Common myeloid progenitor, CD34-positive (primary cell): ENCODE measurements around the gene F3.
A peak's percentile ranks its signal among the peaks of the same experiment; 100 is the strongest.

Experiments used
- CTCF ChIA-PET: fragments of 350-600 bp; sonication (Branson Sonifier 250); formaldehyde crosslinking; loops from one replicate; lab custom pipeline; 2021; ENCODE audit warnings: antibody characterized with exemption; lab: Charles Lee
- POLR2A ChIA-PET: fragments of 350-600 bp; sonication (Branson Sonifier 250); formaldehyde crosslinking; loops from one replicate; lab custom pipeline; 2021; ENCODE audit warnings: antibody characterized with exemption; lab: Charles Lee
- DNase-seq, 3 donors: peaks; one replicate each; pipeline versions ENCODE4 v3.0.0 to v3.0.0-alpha.2; 2013
- H3K27ac ChIP-seq, 2 experiments: 1 replicate in 1 of 2; 2 replicates in 1 of 2; pipeline ENCODE4 v1.7.0; 2013; ENCODE audit warnings: inconsistent platforms in 2 of 2, low read length in 2 of 2, mild to moderate bottlenecking in 2 of 2, low read depth in 1 of 2, moderate library complexity in 1 of 2; ENCODE audit not compliant: severe bottlenecking in 2 of 2, insufficient read depth in 1 of 2, poor library complexity in 1 of 2
- H3K27me3 ChIP-seq, 5 experiments: replicated peaks in 2 of 5; 1 replicate in 3 of 5; 2 replicates in 2 of 5; pipeline versions ENCODE4 v1.6.1 to v1.7.0; 2013; ENCODE audit warnings: low read length in 4 of 5, mild to moderate bottlenecking in 2 of 5, moderate library complexity in 2 of 5, inconsistent platforms in 1 of 5; ENCODE audit not compliant: insufficient read depth in 5 of 5, control insufficient read depth in 4 of 5
- H3K36me3 ChIP-seq, 4 experiments: 1 replicate in 2 of 4; 2 replicates in 2 of 4; pipeline versions ENCODE4 v1.6.1 to v1.7.0; 2013; ENCODE audit warnings: low read length in 3 of 4, control low read depth in 1 of 4, mild to moderate bottlenecking in 1 of 4; ENCODE audit not compliant: control insufficient read depth in 4 of 4, insufficient read depth in 4 of 4
- H3K4me1 ChIP-seq, 4 experiments: 1 replicate in 3 of 4; 2 replicates in 1 of 4; pipeline versions ENCODE4 v1.6.1 to v1.7.1; 2013; ENCODE audit warnings: low read length in 3 of 4, mild to moderate bottlenecking in 3 of 4, control low read depth in 1 of 4, inconsistent platforms in 1 of 4, moderate library complexity in 1 of 4; ENCODE audit not compliant: control insufficient read depth in 4 of 4, insufficient read depth in 4 of 4; ENCODE audit errors: control extremely low read depth in 1 of 4
- H3K4me3 ChIP-seq, 7 experiments: 1 replicate in 4 of 7; 2 replicates in 3 of 7; pipeline versions ENCODE4 v1.5.1 to v1.7.0; 2013; ENCODE audit warnings: mild to moderate bottlenecking in 7 of 7, low read length in 6 of 7, moderate library complexity in 6 of 7, inconsistent platforms in 2 of 7, low read depth in 2 of 7, control low read depth in 1 of 7; ENCODE audit not compliant: insufficient read depth in 4 of 7, control insufficient read depth in 1 of 7; ENCODE audit errors: extremely low read depth in 1 of 7
- H3K9me3 ChIP-seq, 5 experiments: 1 replicate in 4 of 5; 2 replicates in 1 of 5; pipeline versions ENCODE4 v1.6.1 to v1.7.1; 2013; ENCODE audit warnings: low read length in 4 of 5, mild to moderate bottlenecking in 2 of 5, inconsistent platforms in 1 of 5, low read depth in 1 of 5, moderate library complexity in 1 of 5; ENCODE audit not compliant: control insufficient read depth in 4 of 5, insufficient read depth in 2 of 5; ENCODE audit errors: control extremely low read depth in 1 of 5
- WGBS: methylation state at CpG from one replicate; pipeline ENCODE4 v1.1.5; 2013; ENCODE audit not compliant: insufficient coverage; 5-methylcytosine and 5-hydroxymethylcytosine counted together

F3 gene

DNA sequence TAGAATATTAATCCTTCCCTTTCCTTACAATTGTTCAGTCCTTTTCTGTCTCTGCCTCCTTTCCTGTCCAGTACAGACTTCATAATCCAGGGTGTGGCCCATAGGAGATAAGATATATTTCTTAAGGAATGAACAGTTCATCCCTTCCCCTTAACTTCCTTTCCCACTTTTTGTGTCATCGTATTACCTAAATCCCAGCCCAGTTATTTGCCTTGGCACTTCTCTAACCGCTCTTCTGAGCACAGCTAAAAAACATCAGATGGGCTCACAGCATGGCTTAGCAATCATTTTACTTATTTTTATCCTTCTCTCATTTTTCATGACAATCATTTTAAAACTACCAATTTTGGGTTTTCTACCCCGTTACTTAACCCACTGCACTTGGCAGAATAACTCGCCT lies 39.6 kb downstream of the F3 start:
- CTCF ChIA-PET, result interaction anchor here (0.9 to 3.0 kb wide), 3 partner anchors 11 to 540 kb away, joined by 3 to 16 read pairs (median 5); no protein-coding TSS in a partner anchor
- no peaks in the 10 kb centered on the region for H3K27me3 ChIP-seq
- DNase-seq, result no peak
- 100% methylated on average over 2 of the region's 4 CpGs for WGBS
- POLR2A ChIA-PET, result interaction anchor here (0.6 kb wide), 2 partner anchors 11 to 107 kb away, joined by 3 read pairs; no protein-coding TSS in a partner anchor
- no peak overlapping the region for H3K4me3 ChIP-seq
- no peak overlapping the region for H3K27ac ChIP-seq
- H3K36me3 ChIP-seq, result peaks cover 11 to 32% (median 18%) of the 10 kb centered on the region in 4 experiments
- no peaks in the 10 kb centered on the region for H3K4me1 ChIP-seq
- H3K9me3 ChIP-seq, result no peaks in the 10 kb centered on the region

DNA sequence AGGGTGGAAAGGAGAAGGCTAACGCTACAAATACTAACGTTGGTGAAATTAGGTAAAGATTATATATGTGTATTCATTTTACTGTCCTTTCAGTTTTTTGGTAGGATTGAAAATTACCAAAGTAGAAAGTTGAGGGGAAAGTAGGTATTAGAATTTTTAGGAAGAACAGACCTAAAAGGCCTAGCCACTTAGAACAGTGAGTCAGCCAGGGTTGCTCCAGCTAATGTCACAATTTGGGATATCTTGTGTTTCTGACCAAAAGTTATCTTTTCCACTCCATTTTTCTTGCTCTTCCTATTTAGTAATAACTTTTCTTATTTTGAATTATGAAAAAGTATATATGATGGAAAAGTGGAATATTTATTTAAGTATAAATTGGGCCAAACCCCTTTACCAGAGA lies 40.1 kb downstream of the F3 start:
- CTCF ChIA-PET, result interaction anchor here (0.6 to 3.0 kb wide), 2 partner anchors 12 to 969 kb away, joined by 3 to 16 read pairs; no protein-coding TSS in a partner anchor
- POLR2A ChIA-PET, result no interaction called here
- Histone ChIP-seq H3K36me3 (peaks cover 9 to 30% (median 17%) of the 10 kb centered on the region in 4 experiments), H3K4me1 (no peaks in the 10 kb centered on the region), H3K4me3 (no peak overlapping the region), H3K27ac (no peak overlapping the region), H3K9me3 (no peaks in the 10 kb centered on the region), H3K27me3 (no peaks in the 10 kb centered on the region)
- 100% methylated on average over 1 of the region's 2 CpGs for WGBS
- no peak for DNase-seq

DNA sequence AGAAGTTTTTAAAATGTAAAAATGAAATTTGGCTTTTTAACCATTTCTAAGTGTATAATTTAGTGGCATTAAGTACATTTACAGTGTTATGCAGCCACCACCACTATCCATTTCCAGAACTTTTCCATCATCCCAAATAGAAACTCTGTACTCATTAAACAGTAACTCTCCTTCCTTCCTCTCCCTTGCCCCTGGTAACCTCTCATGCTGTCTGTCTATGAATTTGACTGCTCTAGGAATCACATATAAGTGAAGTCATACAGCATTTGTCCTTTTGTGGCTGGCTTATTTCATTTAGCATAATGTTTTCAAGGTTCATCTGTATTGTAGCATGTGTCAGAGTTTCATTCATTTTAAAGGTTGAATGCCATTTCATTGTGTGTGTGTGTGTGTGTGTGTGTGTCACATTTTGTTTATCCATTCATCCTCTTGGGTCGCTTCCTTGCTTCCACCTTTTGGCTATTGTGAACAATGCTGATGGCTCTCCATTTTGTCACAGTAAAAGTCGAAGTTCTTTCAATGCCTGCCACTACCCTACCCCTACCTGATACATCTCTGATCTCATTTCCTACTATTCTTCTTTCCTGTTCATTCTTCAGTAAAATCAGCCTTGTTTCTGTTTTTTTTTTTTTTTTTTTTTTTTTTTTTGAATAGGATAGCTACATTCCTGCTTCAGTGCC lies 45.3 kb downstream of the F3 start:
- POLR2A ChIA-PET, result no interaction called here

DNA sequence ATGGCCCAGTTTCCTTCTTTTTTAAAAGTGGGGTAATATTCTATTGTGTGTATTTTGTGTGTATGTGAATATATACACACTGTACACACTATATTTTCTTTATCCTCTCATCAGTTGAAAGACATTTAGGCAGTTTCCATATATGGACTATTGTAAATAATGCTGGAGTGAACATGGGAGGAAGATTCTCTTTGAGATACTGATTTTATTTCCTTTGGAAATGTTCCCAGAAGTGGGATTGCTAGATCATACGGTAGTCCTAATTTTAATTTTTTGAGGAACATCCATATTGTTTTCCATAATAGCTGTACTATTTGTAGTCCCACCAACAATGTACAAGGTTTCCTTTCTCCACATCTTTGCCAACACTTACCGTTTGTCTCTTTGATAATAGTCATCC lies 51.0 kb downstream of the F3 start:
- Histone ChIP-seq H3K9me3 (peaks cover 0 to 4% (median 3%) of the 10 kb centered on the region in 5 experiments), H3K27ac (no peak overlapping the region), H3K4me1 (no peaks in the 10 kb centered on the region), H3K4me3 (no peak overlapping the region), H3K27me3 (no peaks in the 10 kb centered on the region), H3K36me3 (peaks cover 13 to 42% (median 27%) of the 10 kb centered on the region in 4 experiments)
- POLR2A ChIA-PET, result no interaction called here
- no peak for DNase-seq
- no CpG with 5 or more reads among the region's 2 CpGs for WGBS
- CTCF ChIA-PET, result no interaction called here

More for the DNA sequence above, 45.3 kb downstream of the F3 start:
- no CpG with 5 or more reads among the region's 2 CpGs for WGBS
- H3K9me3 ChIP-seq, result peaks cover 0 to 4% (median 3%) of the 10 kb centered on the region in 5 experiments
- CTCF ChIA-PET, result interaction anchor here (1.0 kb wide), 1 partner anchor 309 kb away, joined by 3 read pairs; no protein-coding TSS in a partner anchor
- DNase-seq, result no peak
- no peak overlapping the region for H3K27ac ChIP-seq
- H3K27me3 ChIP-seq, result no peaks in the 10 kb centered on the region
- peaks cover 15 to 32% (median 24%) of the 10 kb centered on the region in 4 experiments for H3K36me3 ChIP-seq
- H3K4me1 ChIP-seq, result no peaks in the 10 kb centered on the region
- no peak overlapping the region for H3K4me3 ChIP-seq

DNA sequence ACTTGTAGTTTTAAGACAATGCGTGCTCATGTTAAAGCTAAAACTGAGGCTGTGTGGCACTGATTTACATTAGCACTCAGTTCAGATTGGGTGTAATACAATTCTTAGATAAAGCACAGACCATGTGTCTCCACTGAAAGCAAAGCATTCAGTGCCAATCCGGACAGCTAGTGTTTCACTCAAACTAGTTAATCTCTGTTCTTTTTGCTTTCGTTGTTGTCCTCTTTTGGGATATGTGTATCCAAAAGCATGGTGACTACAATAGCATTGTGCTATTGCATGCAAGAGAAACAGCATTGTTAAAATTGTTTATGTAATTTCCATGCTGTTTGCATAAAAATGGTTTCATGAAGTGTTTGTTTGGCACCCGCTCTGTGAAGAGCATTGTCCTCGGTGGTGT lies 54.6 kb downstream of the F3 start:
- Histone ChIP-seq H3K4me1 (no peaks in the 10 kb centered on the region), H3K9me3 (no peaks in the 10 kb centered on the region), H3K4me3 (no peak overlapping the region), H3K27ac (no peak overlapping the region), H3K27me3 (no peaks in the 10 kb centered on the region), H3K36me3 (peaks cover 10 to 43% (median 22%) of the 10 kb centered on the region in 4 experiments)
- 100% methylated on average over 3 of the region's 5 CpGs for WGBS
- POLR2A ChIA-PET, result no interaction called here
- no peak for DNase-seq
- CTCF ChIA-PET, result interaction anchor here (0.6 to 2.9 kb wide), 3 partner anchors 13 to 733 kb away, joined by 3 to 13 read pairs (median 3); no protein-coding TSS in a partner anchor

DNA sequence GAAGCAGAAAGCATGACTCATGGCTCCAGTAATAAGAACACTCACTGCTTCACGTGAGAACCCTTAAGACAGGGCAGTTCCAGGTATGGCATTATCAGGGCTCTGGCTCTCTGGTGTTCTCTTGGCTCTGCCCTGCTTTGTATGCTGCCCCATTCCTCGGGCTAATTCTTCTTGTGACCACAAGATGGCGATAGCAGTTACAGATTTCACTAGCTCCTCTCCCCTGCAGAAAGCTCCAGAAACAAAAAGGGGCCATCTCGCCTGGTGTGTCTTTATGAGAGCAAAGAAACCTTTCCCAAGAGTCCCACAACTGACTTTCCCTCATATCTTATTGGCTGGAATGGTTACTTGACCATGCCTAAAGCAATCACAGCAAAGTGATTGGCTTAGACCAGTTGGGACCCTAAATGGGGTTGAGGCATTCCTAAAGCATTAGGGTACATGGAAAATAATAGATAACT lies 60.1 kb downstream of the F3 start:
- no peak overlapping the region for H3K4me3 ChIP-seq
- ChIA-PET CTCF (interaction anchor here (0.8 to 4.7 kb wide), 10 partner anchors 10 to 373 kb away, joined by 3 to 95 read pairs (median 3); no protein-coding TSS in a partner anchor), POLR2A (interaction anchor here (1.0 kb wide), 1 partner anchor 321 kb away, joined by 3 read pairs; no protein-coding TSS in a partner anchor)
- no peak overlapping the region for H3K27ac ChIP-seq
- no peaks in the 10 kb centered on the region for H3K27me3 ChIP-seq
- H3K4me1 ChIP-seq, result no peaks in the 10 kb centered on the region
- DNase-seq, result peak; percentile 61 to 79 (median 77)
- peaks cover 0 to 11% (median 6%) of the 10 kb centered on the region in 4 experiments for H3K36me3 ChIP-seq
- 32% methylated on average over 4 of the region's 4 CpGs for WGBS
- H3K9me3 ChIP-seq, result no peaks in the 10 kb centered on the region

DNA sequence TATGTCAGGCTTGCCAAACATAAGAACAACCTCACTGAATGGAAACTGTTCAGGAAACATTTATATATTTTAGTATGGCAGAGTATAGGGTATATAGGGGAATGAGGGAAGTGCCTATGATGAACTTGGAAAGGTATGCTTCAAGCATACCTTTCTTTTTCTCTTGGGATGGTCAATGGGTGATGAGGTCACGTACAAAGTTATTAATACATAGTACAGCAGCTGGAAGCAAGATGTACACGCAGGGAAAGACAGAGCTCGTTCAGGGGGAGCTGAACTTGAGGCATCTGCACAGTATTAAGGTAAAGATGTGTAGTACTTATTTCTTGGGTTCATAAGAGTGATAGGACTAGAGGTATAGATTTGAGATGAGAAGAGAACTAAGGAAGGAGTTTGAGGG lies 61.9 kb downstream of the F3 start:
- no peak overlapping the region for H3K27ac ChIP-seq
- no peaks in the 10 kb centered on the region for H3K9me3 ChIP-seq
- no peak for DNase-seq
- H3K4me3 ChIP-seq, result no peak overlapping the region
- no peaks in the 10 kb centered on the region for H3K27me3 ChIP-seq
- no peaks in the 10 kb centered on the region for H3K4me1 ChIP-seq
- WGBS, result 100% methylated on average over 2 of the region's 3 CpGs
- ChIA-PET CTCF (interaction anchor here (1.0 to 4.7 kb wide), 4 partner anchors 8 to 325 kb away, joined by 3 to 95 read pairs (median 4); no protein-coding TSS in a partner anchor), POLR2A (no interaction called here)
- peaks cover 0 to 13% (median 9%) of the 10 kb centered on the region in 4 experiments for H3K36me3 ChIP-seq
